Thoracic aorta (tissue), 2 donors: ENCODE measurements around the gene DDX52. TPM values are rescaled to one million over a fixed set of nuclear protein-coding genes. Genes with fewer than 3 reads are reported as not detected.

Experiments
- ATAC-seq: fragments of 150-250 bp; one replicate; pipeline ENCODE4 v1.8.0; 2017; ENCODE audit warnings: low read depth; ENCODE audit not compliant: insufficient number of reproducible peaks, low FRiP score
- DNase-seq: peaks from one replicate; pipeline ENCODE4 v3.0.0-alpha.2; 2020; ENCODE audit warnings: low spot score
- H3K27ac ChIP-seq, 2 donors: fragments of 200-600 bp; sonication (generic); 1 replicate in 1 of 2; 2 replicates in 1 of 2; pipeline ENCODE4 v1.5.1; 2016; ENCODE audit warnings: mild to moderate bottlenecking in 2 of 2, moderate library complexity in 2 of 2
- H3K27me3 ChIP-seq: fragments of 200-600 bp; sonication (generic); replicated peaks from 2 replicates; pipeline ENCODE4 v1.6.0; 2016; ENCODE audit warnings: mild to moderate bottlenecking; ENCODE audit not compliant: insufficient read depth
- H3K36me3 ChIP-seq: fragments of 200-600 bp; sonication (generic); one replicate; pipeline ENCODE4 v1.5.1; 2016
- H3K4me1 ChIP-seq, 2 donors: fragments of 200-600 bp; sonication (generic); 1 replicate in 1 of 2; 2 replicates in 1 of 2; pipeline versions ENCODE4 v1.5.1 to v1.6.0; 2016; ENCODE audit warnings: low read depth in 2 of 2, mild to moderate bottlenecking in 1 of 2; ENCODE audit not compliant: control insufficient read depth in 1 of 2
- H3K4me3 ChIP-seq: fragments of 200-600 bp; sonication (generic); 2 replicates; pipeline ENCODE4 v1.5.1; 2016; ENCODE audit warnings: mild to moderate bottlenecking
- H3K9me3 ChIP-seq: fragments of 200-600 bp; sonication (generic); 2 replicates; pipeline ENCODE4 v1.5.1; 2016
- total RNA-seq, 2 donors: library from RNA; depleted of rRNA; stranded (reverse); fragments of >200 nt; gene quantifications; one replicate each; pipeline versions ENCODE4 v1.1.0 to v1.2.3, GENCODE V29; 2016
- TF ChIP-seq, protein P1 (sequence below): fragments of 200-600 bp; sonication (generic); IDR thresholded peaks from one replicate; pipeline ENCODE4 v1.5.1; 2019; ENCODE audit warnings: antibody characterized with exemption

The DDX52 gene
- total RNA-seq, 2 donors from 2014 or later: 9.2 to 22.7 TPM

DNA sequence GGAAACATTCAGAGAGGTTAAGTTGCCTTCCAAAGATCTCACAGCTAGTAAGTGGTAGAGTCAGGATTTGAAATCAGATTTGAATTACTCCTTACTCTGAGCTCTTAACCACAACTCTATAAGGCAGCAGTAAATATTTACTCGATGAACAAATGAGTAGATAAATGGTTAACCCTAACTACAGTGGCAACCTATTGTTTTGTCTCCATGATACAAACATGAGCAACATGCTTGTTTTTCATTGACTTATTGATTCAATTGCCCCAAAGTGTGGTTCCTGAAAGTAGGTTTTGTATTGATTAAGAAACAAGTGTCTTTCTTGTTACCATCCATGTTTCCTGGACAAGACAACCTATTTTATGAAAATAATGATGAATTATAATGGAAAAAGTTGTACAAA, 34.8 kb upstream of the DDX52 start:
- H3K27ac ChIP-seq: no peak overlapping the region
- TF ChIP-seq, protein P1, sequence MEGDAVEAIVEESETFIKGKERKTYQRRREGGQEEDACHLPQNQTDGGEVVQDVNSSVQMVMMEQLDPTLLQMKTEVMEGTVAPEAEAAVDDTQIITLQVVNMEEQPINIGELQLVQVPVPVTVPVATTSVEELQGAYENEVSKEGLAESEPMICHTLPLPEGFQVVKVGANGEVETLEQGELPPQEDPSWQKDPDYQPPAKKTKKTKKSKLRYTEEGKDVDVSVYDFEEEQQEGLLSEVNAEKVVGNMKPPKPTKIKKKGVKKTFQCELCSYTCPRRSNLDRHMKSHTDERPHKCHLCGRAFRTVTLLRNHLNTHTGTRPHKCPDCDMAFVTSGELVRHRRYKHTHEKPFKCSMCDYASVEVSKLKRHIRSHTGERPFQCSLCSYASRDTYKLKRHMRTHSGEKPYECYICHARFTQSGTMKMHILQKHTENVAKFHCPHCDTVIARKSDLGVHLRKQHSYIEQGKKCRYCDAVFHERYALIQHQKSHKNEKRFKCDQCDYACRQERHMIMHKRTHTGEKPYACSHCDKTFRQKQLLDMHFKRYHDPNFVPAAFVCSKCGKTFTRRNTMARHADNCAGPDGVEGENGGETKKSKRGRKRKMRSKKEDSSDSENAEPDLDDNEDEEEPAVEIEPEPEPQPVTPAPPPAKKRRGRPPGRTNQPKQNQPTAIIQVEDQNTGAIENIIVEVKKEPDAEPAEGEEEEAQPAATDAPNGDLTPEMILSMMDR: no peak
- no peak overlapping the region for H3K4me3 ChIP-seq
- no peaks in the 10 kb centered on the region for H3K4me1 ChIP-seq
- H3K9me3 ChIP-seq: no peaks in the 10 kb centered on the region
- ATAC-seq (no peak), DNase-seq (no peak)
- H3K27me3 ChIP-seq: no peaks in the 10 kb centered on the region
- H3K36me3 ChIP-seq: no peaks in the 10 kb centered on the region

DNA sequence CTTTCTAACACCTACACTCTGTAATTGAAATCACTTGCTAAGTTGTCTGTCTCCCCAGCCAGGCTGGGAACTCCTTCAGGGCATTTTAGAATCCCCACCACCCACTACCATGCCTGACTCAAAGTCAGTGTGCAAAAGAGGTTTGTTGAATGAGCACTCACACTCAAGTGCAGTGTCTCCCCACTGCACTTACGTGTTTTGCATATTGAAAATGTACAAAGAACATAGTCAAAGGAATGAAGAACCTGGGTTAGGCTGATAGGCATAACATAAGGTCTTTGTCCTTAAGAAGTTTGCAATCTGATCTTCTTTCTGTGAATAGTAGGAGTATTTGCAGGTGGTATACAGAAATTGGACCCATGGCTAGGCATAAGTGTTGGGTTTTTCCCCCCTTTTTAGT, 33.8 kb upstream of the DDX52 start:
- no peak overlapping the region for H3K4me3 ChIP-seq
- H3K9me3 ChIP-seq: no peaks in the 10 kb centered on the region
- H3K27ac ChIP-seq: no peak overlapping the region
- ATAC-seq: no peak
- no peaks in the 10 kb centered on the region for H3K27me3 ChIP-seq
- H3K36me3 ChIP-seq: no peaks in the 10 kb centered on the region
- no peak for DNase-seq
- TF ChIP-seq, protein P1: no peak
- H3K4me1 ChIP-seq: no peaks in the 10 kb centered on the region

DNA sequence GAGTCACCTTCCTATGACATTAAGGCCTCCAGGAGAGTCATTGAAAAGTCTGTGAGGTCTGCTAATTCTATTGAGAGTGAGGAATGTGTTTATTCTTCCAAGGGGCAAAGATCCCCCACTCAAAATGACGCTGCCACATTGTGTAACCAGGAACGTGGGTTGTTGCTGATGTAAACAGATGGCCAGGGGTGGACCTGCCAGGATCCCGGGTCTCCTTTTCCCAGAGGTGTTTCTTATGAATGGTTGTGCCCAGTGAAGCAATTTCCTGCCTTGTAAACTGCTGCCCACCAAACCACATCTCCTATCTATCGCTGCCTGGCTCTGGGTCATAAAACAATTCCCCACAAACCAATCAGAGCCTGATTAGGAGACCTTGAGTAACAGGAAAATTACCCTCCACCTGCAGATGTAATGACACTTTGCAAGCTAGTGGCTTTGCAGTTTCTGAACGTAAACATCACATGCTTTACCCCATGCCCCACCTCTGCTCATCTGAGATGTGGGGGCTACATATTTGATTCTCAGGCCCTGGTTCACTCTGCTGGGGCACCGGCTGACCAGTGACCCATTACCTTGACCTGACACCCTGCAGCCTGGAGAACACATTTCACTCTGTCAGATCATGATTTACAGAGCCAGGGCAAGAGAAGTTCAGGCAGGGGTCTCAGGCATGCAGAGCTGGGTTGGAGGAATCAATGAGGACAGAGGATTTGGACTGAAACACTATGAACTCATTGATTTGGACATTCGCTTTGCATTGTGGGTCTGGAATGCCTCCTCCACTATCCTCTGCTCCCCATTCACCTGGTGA, 33.1 kb upstream of the DDX52 start:
- DNase-seq: no peak
- H3K36me3 ChIP-seq: no peaks in the 10 kb centered on the region
- no peak for ATAC-seq
- no peak overlapping the region for H3K4me3 ChIP-seq
- H3K27ac ChIP-seq: no peak overlapping the region
- TF ChIP-seq, protein P1: no peak
- H3K9me3 ChIP-seq: no peaks in the 10 kb centered on the region
- H3K27me3 ChIP-seq: no peaks in the 10 kb centered on the region
- H3K4me1 ChIP-seq: no peaks in the 10 kb centered on the region

DNA sequence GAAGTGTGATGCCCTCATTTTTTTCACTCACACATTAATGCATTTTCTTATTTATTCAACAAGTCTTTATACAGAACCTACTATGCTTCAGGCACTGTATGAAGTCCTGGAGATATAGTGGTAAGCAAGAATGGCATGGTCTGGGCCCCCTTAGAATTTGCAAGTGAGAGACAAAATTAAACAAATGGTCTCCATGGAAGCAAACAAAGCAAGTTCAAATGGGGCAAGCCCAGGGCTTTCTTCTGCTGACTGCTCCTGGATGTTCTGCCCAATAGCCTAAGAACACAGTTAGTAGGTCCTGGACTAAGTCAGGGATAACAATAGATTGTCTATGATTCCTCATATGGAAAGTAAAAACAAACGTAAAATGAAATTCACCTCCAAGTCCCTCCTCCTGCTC, 31.3 kb upstream of the DDX52 start:
- Histone ChIP-seq H3K36me3 (no peaks in the 10 kb centered on the region), H3K9me3 (no peaks in the 10 kb centered on the region)
- no peak for ATAC-seq

DNA sequence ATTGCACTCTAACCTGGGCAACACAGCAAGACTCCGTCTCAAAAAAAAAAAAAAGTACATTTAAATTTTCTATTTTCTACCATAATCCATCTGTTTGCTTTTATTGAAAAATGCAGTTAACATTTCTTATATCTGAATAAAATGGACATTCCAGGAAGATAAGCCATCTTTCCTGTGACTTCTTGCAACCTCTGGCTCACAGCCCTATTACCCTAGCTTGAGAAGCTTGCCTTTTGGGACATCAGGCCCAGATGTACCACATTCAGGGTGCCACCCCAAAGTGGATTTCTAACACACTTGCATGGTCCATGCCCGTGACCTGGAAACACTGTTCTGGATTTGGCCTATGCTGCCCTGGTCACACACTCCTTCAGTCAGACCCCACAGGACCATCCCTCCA, 30.1 kb upstream of the DDX52 start:
- Histone ChIP-seq H3K4me1 (no peaks in the 10 kb centered on the region), H3K27ac (no peak overlapping the region), H3K9me3 (no peaks in the 10 kb centered on the region), H3K4me3 (no peak overlapping the region), H3K27me3 (no peaks in the 10 kb centered on the region), H3K36me3 (no peaks in the 10 kb centered on the region)
- DNase-seq: no peak
- TF ChIP-seq, protein P1: no peak
- ATAC-seq: no peak

More for the DNA sequence above, 31.3 kb upstream of the DDX52 start:
- Histone ChIP-seq H3K4me3 (no peak overlapping the region), H3K4me1 (no peaks in the 10 kb centered on the region), H3K27me3 (no peaks in the 10 kb centered on the region), H3K27ac (no peak overlapping the region)
- TF ChIP-seq, protein P1: no peak
- DNase-seq: no peak
